ENCODE measurements around the gene LOC128125822.

Gene LOC128125822

DNA sequence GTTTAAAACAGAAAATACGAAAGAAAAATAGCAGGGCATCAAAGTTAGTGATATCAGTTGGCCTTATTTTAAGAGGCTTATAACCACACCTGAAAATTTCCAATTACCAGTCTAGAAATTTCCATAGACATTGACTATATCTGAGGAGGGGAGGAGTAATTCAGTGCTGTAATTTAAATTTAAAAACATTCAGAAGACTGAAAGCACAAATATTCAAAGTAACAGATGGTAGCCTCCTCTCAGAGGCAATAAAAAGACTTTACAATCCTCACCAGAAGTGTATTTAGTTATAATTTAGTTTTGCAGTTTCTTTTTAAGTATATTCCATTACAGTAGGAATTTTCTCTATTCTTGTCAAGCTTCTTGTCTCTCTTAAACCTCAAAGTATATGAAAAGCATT is 18.4 kb upstream of the LOC128125822 start:
- TF ChIP-seq EP300 (IDR thresholded peaks at IDR 0.05), result no peak
- TF ChIP-seq, protein P1, sequence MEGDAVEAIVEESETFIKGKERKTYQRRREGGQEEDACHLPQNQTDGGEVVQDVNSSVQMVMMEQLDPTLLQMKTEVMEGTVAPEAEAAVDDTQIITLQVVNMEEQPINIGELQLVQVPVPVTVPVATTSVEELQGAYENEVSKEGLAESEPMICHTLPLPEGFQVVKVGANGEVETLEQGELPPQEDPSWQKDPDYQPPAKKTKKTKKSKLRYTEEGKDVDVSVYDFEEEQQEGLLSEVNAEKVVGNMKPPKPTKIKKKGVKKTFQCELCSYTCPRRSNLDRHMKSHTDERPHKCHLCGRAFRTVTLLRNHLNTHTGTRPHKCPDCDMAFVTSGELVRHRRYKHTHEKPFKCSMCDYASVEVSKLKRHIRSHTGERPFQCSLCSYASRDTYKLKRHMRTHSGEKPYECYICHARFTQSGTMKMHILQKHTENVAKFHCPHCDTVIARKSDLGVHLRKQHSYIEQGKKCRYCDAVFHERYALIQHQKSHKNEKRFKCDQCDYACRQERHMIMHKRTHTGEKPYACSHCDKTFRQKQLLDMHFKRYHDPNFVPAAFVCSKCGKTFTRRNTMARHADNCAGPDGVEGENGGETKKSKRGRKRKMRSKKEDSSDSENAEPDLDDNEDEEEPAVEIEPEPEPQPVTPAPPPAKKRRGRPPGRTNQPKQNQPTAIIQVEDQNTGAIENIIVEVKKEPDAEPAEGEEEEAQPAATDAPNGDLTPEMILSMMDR (IDR thresholded peaks at IDR 0.05), result no peak
- no peak for TF ChIP-seq POLR2AphosphoS5 (IDR thresholded peaks at IDR 0.05)
- TF ChIP-seq POLR2A (IDR thresholded peaks at IDR 0.05), result no peak
- ATAC-seq, result no peak
- 65 to 89% methylated on average over 1 of the region's 1 CpG for WGBS, 2 donors (ENCODE audit: low coverage in 1 of 2)

DNA sequence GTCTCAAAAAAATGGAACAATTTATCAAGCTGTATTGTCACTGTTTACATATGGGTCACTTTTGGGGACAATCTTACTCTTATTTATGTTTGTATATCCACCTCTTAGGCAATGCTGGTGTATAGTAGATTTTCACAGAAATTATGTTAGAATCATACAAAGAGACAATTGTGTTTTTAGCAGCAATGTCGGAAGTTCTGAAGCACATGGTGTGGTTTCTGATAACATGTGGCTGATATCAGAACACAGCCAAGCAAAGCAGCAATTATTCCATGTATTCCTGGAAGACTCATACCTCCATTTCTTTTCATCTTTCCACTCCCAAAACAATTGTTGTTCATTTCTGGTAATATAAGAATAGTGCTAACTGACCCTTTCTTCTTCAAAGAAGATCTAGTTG is 17.5 kb upstream of the LOC128125822 start:
- no peak overlapping the region for H3K4me3 ChIP-seq
- no peaks in the 10 kb centered on the region for H3K36me3 ChIP-seq
- ATAC-seq, result no peak
- H3K27me3 ChIP-seq, result no peaks in the 10 kb centered on the region
- H3K9me3 ChIP-seq, result no peaks in the 10 kb centered on the region
- no peak overlapping the region for H3K27ac ChIP-seq
- TF ChIP-seq POLR2A (IDR thresholded peaks at IDR 0.05), result no peak
- H3K4me1 ChIP-seq, result no peaks in the 10 kb centered on the region
- 63 to 87% methylated on average over 1 of the region's 1 CpG for WGBS, 2 donors (ENCODE audit: low coverage in 1 of 2)

More for the DNA sequence above, 18.4 kb upstream of the LOC128125822 start:
- Histone ChIP-seq H3K27ac (no peak overlapping the region), H3K9me3 (no peaks in the 10 kb centered on the region), H3K4me3 (no peak overlapping the region), H3K27me3 (no peaks in the 10 kb centered on the region), H3K36me3 (no peaks in the 10 kb centered on the region), H3K4me1 (no peaks in the 10 kb centered on the region)

DNA sequence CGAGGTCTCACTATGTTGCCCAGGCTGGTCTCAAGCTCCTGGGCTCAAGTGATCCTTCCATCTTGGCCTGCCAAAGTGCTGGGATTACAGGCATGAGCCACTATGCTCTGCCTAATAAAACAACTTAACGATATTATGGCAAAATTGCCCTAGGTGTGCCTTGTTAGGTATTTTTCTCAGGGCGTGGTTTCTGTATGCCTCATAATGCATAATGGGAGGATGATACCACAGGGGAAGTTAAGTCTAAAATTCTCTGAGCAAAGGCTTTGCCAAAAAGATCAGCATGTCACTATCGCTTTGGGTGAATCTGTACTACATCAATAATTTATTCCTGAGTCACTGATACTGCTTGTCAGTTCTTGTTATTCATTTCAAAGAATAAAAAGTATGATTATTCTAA is 15.9 kb upstream of the LOC128125822 start:
- H3K9me3 ChIP-seq, result no peaks in the 10 kb centered on the region
- no peaks in the 10 kb centered on the region for H3K4me1 ChIP-seq
- ATAC-seq, result no peak
- H3K27me3 ChIP-seq, result no peaks in the 10 kb centered on the region
- no peak for TF ChIP-seq POLR2AphosphoS5 (IDR thresholded peaks at IDR 0.05)
- TF ChIP-seq, protein P1 (IDR thresholded peaks at IDR 0.05), result no peak
- no peak for TF ChIP-seq EP300 (IDR thresholded peaks at IDR 0.05)
- no peak for TF ChIP-seq POLR2A (IDR thresholded peaks at IDR 0.05)
- WGBS, 2 donors (ENCODE audit: low coverage in 1 of 2), result 81 to 87% methylated on average over 3 to 4 of the region's 4 CpGs
- H3K4me3 ChIP-seq, result no peak overlapping the region
- no peak overlapping the region for H3K27ac ChIP-seq
- H3K36me3 ChIP-seq, result no peaks in the 10 kb centered on the region

DNA sequence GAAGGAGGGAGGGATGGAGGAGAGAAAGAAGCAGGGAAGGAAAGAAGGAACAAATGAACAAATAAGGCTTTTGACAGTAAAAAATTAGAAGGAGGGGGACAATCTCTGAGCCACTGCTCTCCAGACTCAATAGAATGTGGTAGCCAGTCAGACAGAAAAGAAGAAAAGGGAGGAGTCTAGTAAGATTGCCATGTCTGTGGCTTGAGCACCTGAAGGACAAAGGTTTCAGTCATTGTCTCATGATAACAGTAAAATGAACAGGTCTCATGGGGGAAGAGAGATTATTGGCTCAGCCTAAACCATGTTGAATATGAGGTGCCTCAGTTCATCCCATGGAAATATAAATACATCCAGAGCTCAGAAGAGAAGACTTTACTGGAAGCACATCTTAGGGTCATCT is 14.0 kb upstream of the LOC128125822 start:
- Histone ChIP-seq H3K27me3 (no peaks in the 10 kb centered on the region), H3K4me3 (no peak overlapping the region), H3K9me3 (no peaks in the 10 kb centered on the region), H3K4me1 (no peaks in the 10 kb centered on the region), H3K36me3 (no peaks in the 10 kb centered on the region), H3K27ac (no peak overlapping the region)
- no peak for ATAC-seq
- TF ChIP-seq, protein P1 (IDR thresholded peaks at IDR 0.05), result no peak
- TF ChIP-seq POLR2AphosphoS5 (IDR thresholded peaks at IDR 0.05), result no peak
- TF ChIP-seq POLR2A (IDR thresholded peaks at IDR 0.05), result no peak
- no peak for TF ChIP-seq EP300 (IDR thresholded peaks at IDR 0.05)

DNA sequence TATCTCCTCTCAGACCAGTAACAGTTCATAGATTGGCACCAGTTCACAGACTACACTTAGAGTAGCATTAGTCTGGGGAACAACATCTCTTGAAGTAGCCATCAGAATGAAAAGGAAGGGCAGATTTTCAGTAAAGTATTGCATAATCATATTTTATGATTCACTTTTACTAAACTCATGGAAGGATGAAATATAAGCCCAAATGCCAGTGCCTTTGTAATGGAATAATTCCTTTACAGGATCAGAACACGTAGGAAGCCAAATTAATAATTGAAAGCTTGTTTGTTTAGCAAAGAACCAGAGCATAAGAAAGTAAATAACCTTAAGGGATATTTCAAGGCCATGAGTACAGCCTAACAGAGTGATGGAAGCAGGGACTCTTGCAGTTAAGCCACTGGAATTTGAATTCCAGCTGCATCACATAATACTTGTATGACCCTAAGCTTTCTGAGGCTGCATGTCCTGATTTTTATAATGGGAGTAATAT is 11.4 kb upstream of the LOC128125822 start:
- H3K9me3 ChIP-seq, result no peaks in the 10 kb centered on the region
- no peak overlapping the region for H3K27ac ChIP-seq
- ATAC-seq, result no peak
- TF ChIP-seq, protein P1 (IDR thresholded peaks at IDR 0.05), result no peak
- TF ChIP-seq EP300 (IDR thresholded peaks at IDR 0.05) (no peak), POLR2AphosphoS5 (IDR thresholded peaks at IDR 0.05) (no peak), POLR2A (IDR thresholded peaks at IDR 0.05) (no peak)
- H3K4me3 ChIP-seq, result no peak overlapping the region
- H3K36me3 ChIP-seq, result no peaks in the 10 kb centered on the region
- WGBS, 2 donors (ENCODE audit: low coverage in 1 of 2), result 46 to 50% methylated on average over 1 of the region's 1 CpG
- H3K4me1 ChIP-seq, result peaks cover 0 to 7% (median 0%) of the 10 kb centered on the region in 3 donors
- no peaks in the 10 kb centered on the region for H3K27me3 ChIP-seq
